SU-DHL-6 (cell line): ENCODE measurements around the gene PHACTR1.

Experiments used
- H2AFZ ChIP-seq: fragments of 200-600 bp; sonication (generic); 2 replicates; pipeline ENCODE4 v1.6.1; 2014; ENCODE audit warnings: low read depth, mild to moderate bottlenecking, moderate library complexity, mixed read lengths, antibody characterized with exemption, low read length; ENCODE audit not compliant: severe bottlenecking
- H3F3A ChIP-seq: fragments of 200-600 bp; shearing (Covaris generic); 2 replicates; pipeline ENCODE4 v1.6.0; 2016; ENCODE audit warnings: antibody characterized with exemption, mild to moderate bottlenecking; ENCODE audit not compliant: insufficient read depth
- H3K27ac ChIP-seq: fragments of 200-600 bp; sonication (generic); 2 replicates; pipeline ENCODE4 v1.5.1; 2016; ENCODE audit warnings: low read depth, mild to moderate bottlenecking, low read length, moderate library complexity, mixed read lengths
- H3K27me3 ChIP-seq: fragments of 200-600 bp; sonication (generic), shearing (Covaris generic); 2 replicates; pipeline ENCODE4 v1.6.0; 2014; ENCODE audit warnings: mild to moderate bottlenecking, low read length
- H3K36me3 ChIP-seq: fragments of 200-600 bp; sonication (generic); 2 replicates; pipeline ENCODE4 v1.6.1; 2014; ENCODE audit warnings: mild to moderate bottlenecking, low read length, mixed read lengths
- H3K4me2 ChIP-seq: fragments of 300-600, 200-600 bp; shearing (Covaris generic), sonication (generic); 2 replicates; pipeline ENCODE4 v1.6.0; 2014; ENCODE audit warnings: low read length, low read depth, mild to moderate bottlenecking; ENCODE audit not compliant: poor library complexity, severe bottlenecking
- H3K4me3 ChIP-seq: fragments of 200-600 bp; sonication (generic); 2 replicates; pipeline ENCODE4 v1.5.1; 2014; ENCODE audit warnings: antibody characterized with exemption, low read length, mild to moderate bottlenecking, mixed read lengths; ENCODE audit not compliant: insufficient read depth, poor library complexity, severe bottlenecking
- H3K79me2 ChIP-seq: fragments of 200-600 bp; sonication (generic); 2 replicates; pipeline ENCODE4 v1.6.1; 2014; ENCODE audit warnings: mild to moderate bottlenecking, low read length, moderate library complexity; ENCODE audit not compliant: insufficient read depth
- H3K9ac ChIP-seq: fragments of 200-600 bp; sonication (generic); 2 replicates; pipeline ENCODE4 v1.7.0; 2014; ENCODE audit warnings: mild to moderate bottlenecking, low read length
- H3K9me2 ChIP-seq: fragments of 200-600 bp; sonication (generic); replicated peaks from 2 replicates; pipeline ENCODE4 v1.6.1; 2014; ENCODE audit warnings: low read length; ENCODE audit not compliant: insufficient read depth
- H3K9me3 ChIP-seq: fragments of 200-600 bp; sonication (generic); 2 replicates; pipeline ENCODE4 v1.6.1; 2014; ENCODE audit warnings: low read length, mixed read lengths; ENCODE audit not compliant: insufficient read depth
- H4K20me1 ChIP-seq: fragments of 200-600 bp; sonication (generic); 2 replicates; pipeline ENCODE4 v1.6.1; 2014; ENCODE audit warnings: low read depth, mild to moderate bottlenecking, antibody characterized with exemption, low read length, moderate library complexity, mixed read lengths
- CTCF ChIP-seq: fragments of 200-600 bp; sonication (generic); IDR thresholded peaks from one replicate; pipeline ENCODE4 v1.5.1; 2017; ENCODE audit warnings: antibody characterized with exemption, mild to moderate bottlenecking, low read length, moderate library complexity; ENCODE audit not compliant: insufficient read depth, poor library complexity, severe bottlenecking
- EZH2phosphoT487 ChIP-seq: fragments of 200-600 bp; sonication (generic), shearing (Covaris generic); conservative IDR thresholded peaks from 2 replicates; pipeline ENCODE4 v1.6.1; 2018; ENCODE audit warnings: mild to moderate bottlenecking, antibody characterized with exemption, low read length, moderate library complexity, mixed read lengths

The PHACTR1 gene

DNA sequence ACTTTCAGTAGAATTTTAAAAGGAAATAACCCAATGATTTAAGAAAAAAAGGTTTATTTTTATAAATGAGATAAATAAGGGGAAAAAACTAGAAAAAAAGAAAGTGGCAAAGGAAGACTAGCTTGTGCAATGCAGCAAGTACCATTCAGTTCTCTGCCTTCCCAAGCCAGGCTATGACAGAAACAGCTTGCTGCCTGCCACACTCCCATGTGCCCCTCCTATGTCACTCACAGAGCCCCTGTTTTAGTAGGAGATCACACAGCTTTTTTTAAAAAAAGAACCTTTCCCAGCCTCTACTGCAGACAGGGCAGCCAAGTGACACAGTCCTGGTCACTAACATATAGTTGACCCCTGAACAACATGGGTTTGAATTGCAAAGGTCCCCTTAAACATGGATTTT, 598.2 kb downstream of the PHACTR1 start:
- Histone ChIP-seq H3K27ac (no peak overlapping the region), H3K36me3 (peaks cover 5% of the 10 kb centered on the region; the same call in 1 of the 2 replicates), H3K27me3 (no peaks in the 10 kb centered on the region), H3K79me2 (no peaks in the 10 kb centered on the region), H3K4me2 (no peak overlapping the region), H3K9ac (no peak overlapping the region), H3K9me3 (no peaks in the 10 kb centered on the region), H4K20me1 (no peaks in the 10 kb centered on the region), H3F3A (peaks cover 4% of the 10 kb centered on the region; the same call in 1 of the 2 replicates), H3K9me2 (no peaks in the 10 kb centered on the region), H2AFZ (no peak overlapping the region), H3K4me3 (no peak overlapping the region)
- TF ChIP-seq CTCF, result no peak
- no peak for TF ChIP-seq EZH2phosphoT487

- Histone ChIP-seq H3F3A (peaks cover 4% of the 10 kb centered on the region; the same call in 1 of the 2 replicates), H3K27me3 (no peaks in the 10 kb centered on the region), H3K9me3 (no peaks in the 10 kb centered on the region), H2AFZ (no peak overlapping the region), H4K20me1 (no peaks in the 10 kb centered on the region), H3K27ac (no peak overlapping the region), H3K4me3 (no peak overlapping the region), H3K79me2 (no peaks in the 10 kb centered on the region), H3K4me2 (no peak overlapping the region), H3K9ac (no peak overlapping the region), H3K36me3 (peaks cover 16% of the 10 kb centered on the region; the same call in 1 of the 2 replicates), H3K9me2 (no peaks in the 10 kb centered on the region)
- TF ChIP-seq CTCF (no peak), EZH2phosphoT487 (no peak)
Measured at GRCh38 chr6:13315896-13316295, 599.3 kb downstream of the PHACTR1 start.

- no peaks in the 10 kb centered on the region for H3K9me3 ChIP-seq
- no peak overlapping the region for H2AFZ ChIP-seq
- H3K4me3 ChIP-seq, result no peak overlapping the region
- no peaks in the 10 kb centered on the region for H3F3A ChIP-seq
- no peak overlapping the region for H3K27ac ChIP-seq
- H4K20me1 ChIP-seq, result no peaks in the 10 kb centered on the region
- no peaks in the 10 kb centered on the region for H3K9me2 ChIP-seq
- TF ChIP-seq EZH2phosphoT487 (no peak), CTCF (no peak)
- H3K79me2 ChIP-seq, result no peaks in the 10 kb centered on the region
- H3K4me2 ChIP-seq, result no peak overlapping the region
- H3K27me3 ChIP-seq, result no peaks in the 10 kb centered on the region
- H3K9ac ChIP-seq, result no peak overlapping the region
- H3K36me3 ChIP-seq, result peaks cover 17% of the 10 kb centered on the region; the same call in 1 of the 2 replicates
Measured at GRCh38 chr6:13318821-13319220, 602.3 kb downstream of the PHACTR1 start.
